Measurements from ENCODE around the gene TRAF3IP1.

TRAF3IP1 gene

GRCh38 chr2:238344517-238344916 is 24.2 kb downstream of the TRAF3IP1 start:
- Histone ChIP-seq H3K27ac (no peak overlapping the region), H3K9ac (no peak overlapping the region), H3K79me2 (peaks cover 3% of the 10 kb centered on the region), H3K4me2 (ENCODE audit: low read length) (no peak overlapping the region), H2AFZ (no peak overlapping the region), H3K4me1 (no peaks in the 10 kb centered on the region), H3K9me3 (ENCODE audit: control insufficient read depth, low read length) (no peaks in the 10 kb centered on the region), H3K4me3 (ENCODE audit: low read depth, low read length) (no peak overlapping the region), H3K27me3 (ENCODE audit: control insufficient read depth, insufficient read depth, low read length) (no peaks in the 10 kb centered on the region), H3K36me3 (ENCODE audit: control insufficient read depth, insufficient read depth, low read length) (no peaks in the 10 kb centered on the region)
- no peak for TF ChIP-seq CTCF (IDR thresholded peaks at IDR 0.05)

GRCh38 chr2:238345297-238345968 is 25.1 kb downstream of the TRAF3IP1 start:
- Histone ChIP-seq H3K4me1 (no peaks in the 10 kb centered on the region), H3K79me2 (peaks cover 3% of the 10 kb centered on the region), H3K27me3 (ENCODE audit: control insufficient read depth, insufficient read depth, low read length) (no peaks in the 10 kb centered on the region), H3K9ac (no peak overlapping the region), H3K9me3 (ENCODE audit: control insufficient read depth, low read length) (no peaks in the 10 kb centered on the region), H3K27ac (no peak overlapping the region), H2AFZ (no peak overlapping the region), H3K4me2 (ENCODE audit: low read length) (no peak overlapping the region), H3K4me3 (ENCODE audit: low read depth, low read length) (no peak overlapping the region), H3K36me3 (ENCODE audit: control insufficient read depth, insufficient read depth, low read length) (no peaks in the 10 kb centered on the region)
- TF ChIP-seq CTCF (IDR thresholded peaks at IDR 0.05): no peak

GRCh38 chr2:238346544-238346943 is 26.2 kb downstream of the TRAF3IP1 start:
- H3K27ac ChIP-seq: no peak overlapping the region
- no peak overlapping the region for H3K4me3 ChIP-seq (ENCODE audit: low read depth, low read length)
- no peak overlapping the region for H2AFZ ChIP-seq
- H3K27me3 ChIP-seq (ENCODE audit: control insufficient read depth, insufficient read depth, low read length): no peaks in the 10 kb centered on the region
- no peak overlapping the region for H3K9ac ChIP-seq
- no peak overlapping the region for H3K4me2 ChIP-seq (ENCODE audit: low read length)
- no peaks in the 10 kb centered on the region for H3K36me3 ChIP-seq (ENCODE audit: control insufficient read depth, insufficient read depth, low read length)
- no peaks in the 10 kb centered on the region for H3K9me3 ChIP-seq (ENCODE audit: control insufficient read depth, low read length)
- H3K4me1 ChIP-seq: no peaks in the 10 kb centered on the region
- peaks cover 3% of the 10 kb centered on the region for H3K79me2 ChIP-seq
- no peak for TF ChIP-seq CTCF (IDR thresholded peaks at IDR 0.05)

- no peak for TF ChIP-seq CTCF (IDR thresholded peaks at IDR 0.05)
- Histone ChIP-seq H3K79me2 (peaks cover under 1% of the 10 kb centered on the region), H3K4me3 (ENCODE audit: low read depth, low read length) (no peak overlapping the region), H3K4me2 (ENCODE audit: low read length) (no peak overlapping the region), H3K27me3 (ENCODE audit: control insufficient read depth, insufficient read depth, low read length) (no peaks in the 10 kb centered on the region), H3K9me3 (ENCODE audit: control insufficient read depth, low read length) (no peaks in the 10 kb centered on the region), H2AFZ (no peak overlapping the region), H3K36me3 (ENCODE audit: control insufficient read depth, insufficient read depth, low read length) (no peaks in the 10 kb centered on the region), H3K9ac (no peak overlapping the region), H3K27ac (no peak overlapping the region), H3K4me1 (no peaks in the 10 kb centered on the region)
Measured at GRCh38 chr2:238350150-238350897, 30.0 kb downstream of the TRAF3IP1 start.

Measured in parathyroid adenoma (tissue), 2 donors.